Osteoblast (primary cell): Measurements from ENCODE around the gene KRTAP12-3. TPM values are rescaled to one million over a fixed set of nuclear protein-coding genes. Genes with fewer than 3 reads are reported as not detected.

ENCODE experiments used
- DNase-seq: peaks from one replicate; pipeline ENCODE4 v3.0.0; 2011; ENCODE audit warnings: low spot score, mixed read lengths; ENCODE audit not compliant: insufficient read length; ENCODE audit errors: missing footprints
- H2AFZ ChIP-seq: 2 replicates; pipeline ENCODE4 v1.6.0; 2011; ENCODE audit warnings: mild to moderate bottlenecking, low read length
- H3K27ac ChIP-seq: 2 replicates; pipeline ENCODE4 v1.5.1; 2011; ENCODE audit warnings: mild to moderate bottlenecking, low read depth, low read length, moderate library complexity
- H3K27me3 ChIP-seq: 2 replicates; pipeline ENCODE4 v1.6.0; 2012; ENCODE audit warnings: mild to moderate bottlenecking, control low read depth, inconsistent platforms, low read length, moderate library complexity; ENCODE audit not compliant: insufficient read depth
- H3K36me3 ChIP-seq: 2 replicates; pipeline ENCODE4 v1.5.1; 2011; ENCODE audit warnings: mild to moderate bottlenecking, low read length, control low read depth, moderate library complexity; ENCODE audit not compliant: insufficient read depth
- H3K4me1 ChIP-seq: 2 replicates; pipeline ENCODE4 v1.5.1; 2011; ENCODE audit warnings: mild to moderate bottlenecking, low read length, control low read depth, moderate library complexity; ENCODE audit not compliant: insufficient read depth
- H3K4me2 ChIP-seq: 2 replicates; pipeline ENCODE4 v1.6.0; 2011; ENCODE audit warnings: mild to moderate bottlenecking, low read length; ENCODE audit not compliant: insufficient read depth
- H3K4me3 ChIP-seq: fragments of 200-600 bp; sonication (generic); 3 replicates; pipeline ENCODE4 v1.5.1; 2012; ENCODE audit warnings: mild to moderate bottlenecking, low read length, inconsistent platforms; ENCODE audit not compliant: insufficient read depth
- H3K79me2 ChIP-seq: 2 replicates; pipeline ENCODE4 v1.6.0; 2012; ENCODE audit warnings: mild to moderate bottlenecking, low read length, control low read depth, inconsistent platforms; ENCODE audit not compliant: insufficient read depth
- H3K9me3 ChIP-seq: 2 replicates; pipeline ENCODE4 v1.5.1; 2011; ENCODE audit warnings: low read depth, low read length, control low read depth
- H4K20me1 ChIP-seq: 2 replicates; pipeline ENCODE4 v1.6.0; 2012; ENCODE audit warnings: mild to moderate bottlenecking, low read length, control low read depth; ENCODE audit not compliant: insufficient read depth
- CTCF ChIP-seq: IDR thresholded peaks from 2 replicates; pipeline ENCODE4 v1.5.1; 2011; ENCODE audit warnings: mild to moderate bottlenecking, low read depth, low read length, moderate library complexity; ENCODE audit errors: extremely low read depth
- total RNA-seq: library from RNA; depleted of rRNA; stranded (reverse); fragments of >200 nt; gene quantifications from 2 replicates; pipeline ENCODE4 v1.2.3, GENCODE V29; 2012

KRTAP12-3 gene
- total RNA-seq, 1 donor = not detected

- DNase-seq = no peak
- no peak for TF ChIP-seq CTCF
- Histone ChIP-seq H3K79me2 (no peaks in the 10 kb centered on the region), H4K20me1 (no peaks in the 10 kb centered on the region), H3K4me3 (no peak overlapping the region), H3K27ac (no peak overlapping the region), H3K4me1 (no peaks in the 10 kb centered on the region), H3K9me3 (no peaks in the 10 kb centered on the region), H3K36me3 (no peaks in the 10 kb centered on the region), H3K27me3 (peaks cover 26% of the 10 kb centered on the region), H3K4me2 (no peak overlapping the region), H2AFZ (no peak overlapping the region)
These were observed 34.0 kb downstream of the KRTAP12-3 start for GRCh38 chr21:44691686-44692085.

- no peaks in the 10 kb centered on the region for H3K36me3 ChIP-seq
- H3K4me1 ChIP-seq = no peaks in the 10 kb centered on the region
- no peak overlapping the region for H3K27ac ChIP-seq
- H2AFZ ChIP-seq = no peak overlapping the region
- no peaks in the 10 kb centered on the region for H3K9me3 ChIP-seq
- no peak for TF ChIP-seq CTCF
- H3K27me3 ChIP-seq = peaks cover 23% of the 10 kb centered on the region
- H3K4me2 ChIP-seq = no peak overlapping the region
- H3K79me2 ChIP-seq = no peaks in the 10 kb centered on the region
- no peak for DNase-seq
- no peaks in the 10 kb centered on the region for H4K20me1 ChIP-seq
- H3K4me3 ChIP-seq = no peak overlapping the region
These were observed 35.2 kb downstream of the KRTAP12-3 start for GRCh38 chr21:44692798-44693512.

- H2AFZ ChIP-seq = no peak overlapping the region
- H3K27ac ChIP-seq = no peak overlapping the region
- no peaks in the 10 kb centered on the region for H3K4me1 ChIP-seq
- no peak overlapping the region for H3K4me3 ChIP-seq
- H3K4me2 ChIP-seq = no peak overlapping the region
- no peaks in the 10 kb centered on the region for H4K20me1 ChIP-seq
- no peaks in the 10 kb centered on the region for H3K9me3 ChIP-seq
- peaks cover 37% of the 10 kb centered on the region for H3K27me3 ChIP-seq
- no peak for DNase-seq
- no peak for TF ChIP-seq CTCF
- no peaks in the 10 kb centered on the region for H3K36me3 ChIP-seq
- no peaks in the 10 kb centered on the region for H3K79me2 ChIP-seq
These were observed 37.0 kb downstream of the KRTAP12-3 start for GRCh38 chr21:44694776-44695175.

GRCh38 chr21:44695184-44695583, 37.5 kb downstream of the KRTAP12-3 start:
- no peak for TF ChIP-seq CTCF
- H3K27ac ChIP-seq = no peak overlapping the region
- no peaks in the 10 kb centered on the region for H4K20me1 ChIP-seq
- H3K27me3 ChIP-seq = peaks cover 36% of the 10 kb centered on the region
- no peak overlapping the region for H2AFZ ChIP-seq
- H3K4me1 ChIP-seq = no peaks in the 10 kb centered on the region
- no peaks in the 10 kb centered on the region for H3K9me3 ChIP-seq
- H3K4me2 ChIP-seq = no peak overlapping the region
- no peaks in the 10 kb centered on the region for H3K36me3 ChIP-seq
- peak; percentile 37 for DNase-seq
- no peaks in the 10 kb centered on the region for H3K79me2 ChIP-seq
- H3K4me3 ChIP-seq = no peak overlapping the region
